GM04504 (cell line): ENCODE measurements around the gene WNK4.
"Not testable (repeated sequence)": the region's sequence is repeated elsewhere in the genome, so short reads cannot be mapped to it uniquely, and the experiment has no call there.

Source experiments
- DNase-seq: peaks from one replicate; pipeline ENCODE4 v3.0.0-alpha.2; 2012; ENCODE audit warnings: low read depth

Gene WNK4

GRCh38 chr17:42779936-42780850 is at the start of gene WNK4:
Gene WNK4 (plus strand): TSS chr17:42780610. CDS start chr17:42780699, 89 bp downstream.
- no peak for DNase-seq

- DNase-seq = no peak
Observed at GRCh38 chr17:42740699-42741098, 39.7 kb upstream of the WNK4 start.

- DNase-seq = not testable (repeated sequence)
Observed at GRCh38 chr17:42742916-42743315, 37.5 kb upstream of the WNK4 start.

- no peak for DNase-seq
Observed at GRCh38 chr17:42743595-42744282, 36.7 kb upstream of the WNK4 start.

- DNase-seq = peak; percentile 41
Observed at GRCh38 chr17:42744283-42744805, 36.1 kb upstream of the WNK4 start.

- peak; percentile 79 for DNase-seq
Observed at GRCh38 chr17:42744806-42745617, 35.4 kb upstream of the WNK4 start, which contains the start of gene EZH1. Gene EZH1 (minus strand): TSS chr17:42745040. CDS start chr17:42728941, 16,099 bp downstream.

GRCh38 chr17:42748202-42748907 is 32.1 kb upstream of the WNK4 start:
- DNase-seq = no peak

- DNase-seq = no peak
Observed at GRCh38 chr17:42748908-42749798, 31.3 kb upstream of the WNK4 start.

GRCh38 chr17:42750739-42751344 is 29.6 kb upstream of the WNK4 start:
- no peak for DNase-seq

GRCh38 chr17:42751628-42752027 is 28.8 kb upstream of the WNK4 start:
- no peak for DNase-seq

GRCh38 chr17:42754782-42755181 is 25.6 kb upstream of the WNK4 start:
- DNase-seq = no peak

GRCh38 chr17:42759982-42760651 is 20.3 kb upstream of the WNK4 start:
- no peak for DNase-seq

GRCh38 chr17:42760652-42761581 is 19.5 kb upstream of the WNK4 start, which contains the start of gene RAMP2:
Gene RAMP2 (plus strand): TSS chr17:42761227. CDS start chr17:42761262, 35 bp downstream.
- no peak for DNase-seq

GRCh38 chr17:42761638-42762037 is 18.8 kb upstream of the WNK4 start:
- no peak for DNase-seq

- DNase-seq = no peak
Observed at GRCh38 chr17:42766124-42766523, 14.3 kb upstream of the WNK4 start.

- DNase-seq = no peak
Observed at GRCh38 chr17:42767512-42767911, 12.9 kb upstream of the WNK4 start.

- DNase-seq = not testable (repeated sequence)
Observed at GRCh38 chr17:42768006-42768405, 12.4 kb upstream of the WNK4 start.

GRCh38 chr17:42769964-42770363 is 10.4 kb upstream of the WNK4 start:
- not testable (repeated sequence) for DNase-seq
